Upper lobe of left lung (tissue), 6 donors: ENCODE data around the gene SYNPO. TPM values are rescaled to one million over a fixed set of nuclear protein-coding genes. Genes with fewer than 3 reads are reported as not detected.

Experiments
- ATAC-seq, 2 donors: fragments of 200-7000 bp; cut with Tn5 transposase; one replicate each; pipeline ENCODE4 v1.9.1; 2022; ENCODE audit warnings: mild to moderate bottlenecking in 2 of 2, moderate library complexity in 2 of 2; ENCODE audit not compliant: low FRiP score in 2 of 2
- DNase-seq, 2 donors: peaks; one replicate each; pipeline ENCODE4 v3.0.0-alpha.2; 2019 to 2020
- H3K27ac ChIP-seq, 4 donors: fragments of 200-600 bp; sonication (generic); one replicate each; pipeline ENCODE4 v1.5.1; 2016 to 2019
- H3K27me3 ChIP-seq, 4 donors: fragments of 200-600 bp; sonication (generic); one replicate each; pipeline ENCODE4 v1.5.1; 2017 to 2019
- H3K36me3 ChIP-seq, 4 donors: fragments of 200-600 bp; sonication (generic); one replicate each; pipeline ENCODE4 v1.5.1; 2016 to 2019
- H3K4me1 ChIP-seq, 4 donors: fragments of 200-600 bp; sonication (generic); one replicate each; pipeline ENCODE4 v1.5.1; 2018 to 2019
- H3K4me3 ChIP-seq, 4 donors: fragments of 200-600 bp; sonication (generic); one replicate each; pipeline ENCODE4 v1.5.1; 2017 to 2019; ENCODE audit warnings: mild to moderate bottlenecking in 2 of 4, moderate library complexity in 1 of 4
- H3K9me3 ChIP-seq, 4 donors: fragments of 200-600 bp; sonication (generic); one replicate each; pipeline ENCODE4 v1.5.1; 2018 to 2019
- CTCF ChIP-seq, 6 experiments: fragments of 450-650 bp in 4 of 6; fragments of 200-600 bp in 2 of 6; sonication (generic) in 2 of 6; IDR thresholded peaks; one replicate each; pipeline ENCODE4 v1.5.1; 2016 to 2019; ENCODE audit warnings: antibody characterized with exemption in 6 of 6
- EP300 ChIP-seq, 4 donors: sonication (generic); formaldehyde crosslinking; IDR thresholded peaks; one replicate each; pipeline ENCODE4 v1.5.1; 2017; ENCODE audit warnings: antibody characterized with exemption in 4 of 4, control low read depth in 2 of 4
- POLR2A ChIP-seq, 4 donors: fragments of 450-650 bp; IDR thresholded peaks; one replicate each; pipeline ENCODE4 v1.5.1; 2016 to 2017; ENCODE audit warnings: antibody characterized with exemption in 4 of 4, mild to moderate bottlenecking in 2 of 4
- POLR2AphosphoS5 ChIP-seq, 2 donors: sonication (generic); formaldehyde crosslinking; IDR thresholded peaks; one replicate each; pipeline ENCODE4 v1.5.1; 2017; ENCODE audit warnings: antibody characterized with exemption in 2 of 2
- WGBS, 2 donors: methylation state at CpG; one replicate each; pipeline ENCODE4 v1.1.5; 2017 to 2018; 5-methylcytosine and 5-hydroxymethylcytosine counted together
- total RNA-seq, 6 donors: library from RNA; depleted of rRNA in 4 of 6; stranded (reverse); fragments of >200 nt in 4 of 6; gene quantifications; one replicate each; pipeline versions ENCODE4 v1.1.0 to v1.2.1, GENCODE V29; 2016 to 2021
- donor health status: DM: no; HTN: no; CAD: no; lungs with moderate emphysema.
- donor health status: DM: no; HTN: yes; CAD: no; lungs with severe emphysema.

SYNPO gene
- total RNA-seq, 6 donors from 2014 or later: 41.9 to 150 (median 84.3) TPM

GRCh38 chr5:150619359-150620230 lies 20.9 kb upstream of the SYNPO start:
- no peak for TF ChIP-seq POLR2A (IDR thresholded peaks at IDR 0.05)
- peak in 2 of 4 donors; percentile 36 to 49 for TF ChIP-seq EP300 (IDR thresholded peaks at IDR 0.05)
- peak; percentile 28 to 65 for TF ChIP-seq POLR2AphosphoS5 (IDR thresholded peaks at IDR 0.05)
- TF ChIP-seq CTCF (IDR thresholded peaks at IDR 0.05): no peak
- Histone ChIP-seq H3K27ac (peak overlapping the region; percentile 62 to 82 (median 71)), H3K27me3 (no peaks in the 10 kb centered on the region), H3K4me1 (peaks cover 53 to 74% (median 67%) of the 10 kb centered on the region in 4 donors), H3K36me3 (no peaks in the 10 kb centered on the region), H3K9me3 (no peaks in the 10 kb centered on the region), H3K4me3 (no peak overlapping the region)
- DNase-seq (peak in 1 of 2 donors; percentile 81), ATAC-seq (peak; percentile 63 to 68)
- WGBS, 2 donors: 37 to 53% methylated on average over 9 to 24 of the region's 24 CpGs

- Histone ChIP-seq H3K27ac (peak overlapping the region in 2 of 4 donors; percentile 33 to 55), H3K4me3 (no peak overlapping the region), H3K36me3 (no peaks in the 10 kb centered on the region), H3K9me3 (no peaks in the 10 kb centered on the region), H3K27me3 (no peaks in the 10 kb centered on the region), H3K4me1 (peaks cover 48 to 71% (median 55%) of the 10 kb centered on the region in 4 donors)
- DNase-seq: no peak
- TF ChIP-seq POLR2AphosphoS5 (IDR thresholded peaks at IDR 0.05): no peak
- no peak for TF ChIP-seq EP300 (IDR thresholded peaks at IDR 0.05)
- TF ChIP-seq POLR2A (IDR thresholded peaks at IDR 0.05): no peak
- TF ChIP-seq CTCF (IDR thresholded peaks at IDR 0.05): no peak
- 79 to 80% methylated on average over 5 of the region's 5 CpGs for WGBS, 2 donors
- no peak for ATAC-seq
These were observed 19.2 kb upstream of the SYNPO start for GRCh38 chr5:150621301-150621700.

- Histone ChIP-seq H3K27ac (peak overlapping the region in 2 of 4 donors; percentile 33 to 45), H3K4me3 (no peak overlapping the region), H3K27me3 (no peaks in the 10 kb centered on the region), H3K36me3 (no peaks in the 10 kb centered on the region), H3K9me3 (no peaks in the 10 kb centered on the region), H3K4me1 (peaks cover 48 to 71% (median 56%) of the 10 kb centered on the region in 4 donors)
- ATAC-seq (no peak), DNase-seq (no peak)
- 94% methylated on average over 2 of the region's 2 CpGs; no CpG with 5 or more reads in 1 of the 2 donors for WGBS, 2 donors
- TF ChIP-seq CTCF (IDR thresholded peaks at IDR 0.05) (no peak), EP300 (IDR thresholded peaks at IDR 0.05) (no peak), POLR2A (IDR thresholded peaks at IDR 0.05) (no peak), POLR2AphosphoS5 (IDR thresholded peaks at IDR 0.05) (no peak)
These were observed 18.3 kb upstream of the SYNPO start for GRCh38 chr5:150622157-150622556.

GRCh38 chr5:150623152-150623877 lies 17.1 kb upstream of the SYNPO start:
- H3K4me3 ChIP-seq: no peak overlapping the region
- ATAC-seq (no peak), DNase-seq (no peak)
- H3K27ac ChIP-seq: peak overlapping the region; percentile 90 to 96 (median 94)
- peaks cover 53 to 68% (median 57%) of the 10 kb centered on the region in 4 donors for H3K4me1 ChIP-seq
- no peaks in the 10 kb centered on the region for H3K9me3 ChIP-seq
- no peaks in the 10 kb centered on the region for H3K27me3 ChIP-seq
- H3K36me3 ChIP-seq: no peaks in the 10 kb centered on the region
- TF ChIP-seq POLR2A (IDR thresholded peaks at IDR 0.05): no peak
- no peak for TF ChIP-seq POLR2AphosphoS5 (IDR thresholded peaks at IDR 0.05)
- no peak for TF ChIP-seq EP300 (IDR thresholded peaks at IDR 0.05)
- no peak for TF ChIP-seq CTCF (IDR thresholded peaks at IDR 0.05)
- WGBS, 2 donors: 41 to 48% methylated on average over 6 to 7 of the region's 7 CpGs
